Activated CD4-positive, alpha-beta T cell treated with anti-CD3 and anti-CD28 coated beads for 24 hours (primary cell): ENCODE data around the gene PHF8.

Source experiments
- DNase-seq, 2 donors: peaks; one replicate each; pipeline ENCODE4 v3.0.0-alpha.2; 2020; ENCODE audit warnings: low read depth in 2 of 2

Gene PHF8

GRCh38 chrX:54044126-54044876, at the start of gene PHF8:
Gene PHF8 (minus strand): TSS chrX:54044473. CDS start chrX:54042728, 1,745 bp downstream.
- peak; percentile 88 to 89 for DNase-seq

- no peak for DNase-seq
Measured at GRCh38 chrX:54093571-54093970, 49.3 kb upstream of the PHF8 start.

GRCh38 chrX:54093159-54093558, 48.9 kb upstream of the PHF8 start:
- no peak for DNase-seq

DNA sequence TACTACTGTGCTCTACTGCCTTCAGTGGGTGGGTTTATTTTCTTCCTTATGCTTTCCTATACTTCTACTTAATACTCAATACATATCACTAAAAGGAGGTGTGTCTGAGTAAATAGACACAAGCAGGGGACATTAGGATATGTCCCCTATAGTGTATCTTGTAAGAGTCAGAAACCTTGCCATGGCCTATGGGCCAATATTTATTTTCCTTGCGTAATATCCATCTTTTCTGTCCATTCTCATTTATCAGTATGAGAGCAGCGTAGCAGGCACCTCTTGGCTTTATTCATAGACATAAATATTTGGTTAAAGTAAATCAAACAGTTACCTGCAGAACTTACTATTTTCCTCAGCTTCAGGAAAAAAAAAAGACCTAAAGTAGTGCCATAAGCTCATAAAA, 46.6 kb upstream of the PHF8 start:
- no peak for DNase-seq

DNA sequence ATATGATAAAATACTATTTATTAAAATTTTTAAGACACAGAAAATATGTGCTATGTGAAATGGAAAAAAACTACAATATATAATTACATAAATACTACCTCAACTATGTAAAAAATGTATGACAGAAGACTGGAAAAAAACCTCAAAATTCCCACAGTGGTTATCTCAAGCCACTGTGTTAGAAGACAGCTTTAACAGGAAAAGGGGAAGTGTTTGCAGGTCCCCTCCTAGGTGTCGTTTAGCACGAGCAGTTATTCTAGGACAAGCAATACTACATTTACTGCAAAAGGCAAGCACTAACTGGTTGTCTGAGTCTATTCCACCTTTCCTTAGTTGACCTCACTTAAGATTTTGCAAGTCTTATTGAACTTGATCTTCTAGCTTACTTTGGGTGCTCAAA, 44.9 kb upstream of the PHF8 start:
- no peak for DNase-seq

GRCh38 chrX:54087661-54088060, 43.4 kb upstream of the PHF8 start:
- DNase-seq: no peak

- no peak for DNase-seq
Measured at GRCh38 chrX:54085666-54086065, 41.4 kb upstream of the PHF8 start.

- DNase-seq: no peak
Measured at GRCh38 chrX:54076903-54077302, 32.6 kb upstream of the PHF8 start.

GRCh38 chrX:54074826-54075225, 30.6 kb upstream of the PHF8 start:
- no peak for DNase-seq

GRCh38 chrX:54067766-54068165, 23.5 kb upstream of the PHF8 start:
- DNase-seq: no peak

DNA sequence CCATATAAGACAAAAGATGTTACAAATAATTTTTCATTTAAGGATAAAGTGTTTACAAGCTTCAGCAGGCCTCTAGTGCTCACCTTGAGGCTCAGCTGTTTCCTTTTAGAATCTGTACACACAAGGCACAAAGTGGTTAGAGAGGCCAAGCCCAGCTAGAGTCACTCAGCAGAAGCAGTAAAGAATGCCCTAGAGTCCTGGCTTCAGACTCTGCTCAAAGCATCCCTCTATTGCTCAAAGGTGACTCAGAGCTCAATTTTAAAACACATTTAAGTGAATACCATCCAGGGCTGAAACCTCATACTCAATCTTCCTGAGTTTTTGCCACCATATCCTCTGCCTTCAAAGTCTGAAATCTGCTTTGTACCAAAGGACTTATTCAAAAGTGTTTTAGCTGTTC, 22.6 kb upstream of the PHF8 start:
- DNase-seq: no peak

- DNase-seq: no peak
Measured at GRCh38 chrX:54064564-54064963, 20.3 kb upstream of the PHF8 start.

DNA sequence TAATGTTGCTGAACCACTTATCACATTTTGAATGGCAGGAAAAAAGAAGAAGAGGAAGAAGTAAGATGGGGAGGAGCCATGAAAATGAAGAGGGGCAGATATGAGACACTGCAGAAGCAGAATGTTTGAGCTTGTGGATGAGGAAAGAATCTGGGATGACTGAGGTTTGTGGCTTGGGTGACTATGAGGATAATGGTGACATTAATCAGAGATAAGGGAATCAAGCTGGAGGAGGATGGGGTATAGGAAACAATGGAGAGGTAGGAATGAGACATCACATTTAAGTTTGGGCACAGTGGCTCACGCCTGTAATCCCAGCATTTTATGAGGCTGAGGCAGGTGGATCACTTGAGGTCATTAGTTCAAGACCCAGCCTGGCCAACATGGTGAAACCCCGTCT, 19.1 kb upstream of the PHF8 start:
- DNase-seq: no peak

- DNase-seq: no peak
Measured at GRCh38 chrX:54049801-54050200, 5.5 kb upstream of the PHF8 start.

DNA sequence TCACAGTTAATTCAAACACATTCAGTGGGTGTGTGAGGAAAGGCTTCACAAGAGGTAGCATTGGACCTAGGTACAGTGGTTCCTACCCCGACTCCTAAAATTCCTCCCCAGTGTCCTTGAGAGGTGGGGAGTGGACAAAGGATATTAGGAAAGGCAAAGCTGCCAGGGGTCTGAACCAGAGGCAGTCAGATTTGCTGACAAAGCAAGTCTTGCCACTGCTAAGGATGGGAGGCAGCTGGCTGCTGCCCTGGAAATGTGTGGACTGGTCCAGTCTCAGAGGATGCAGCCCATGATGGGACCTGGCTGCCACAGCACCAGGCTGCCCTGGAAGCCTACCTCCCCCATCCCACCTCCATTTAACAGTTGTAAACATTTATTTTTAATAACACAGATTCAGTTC, 4.1 kb upstream of the PHF8 start:
- no peak for DNase-seq

DNA sequence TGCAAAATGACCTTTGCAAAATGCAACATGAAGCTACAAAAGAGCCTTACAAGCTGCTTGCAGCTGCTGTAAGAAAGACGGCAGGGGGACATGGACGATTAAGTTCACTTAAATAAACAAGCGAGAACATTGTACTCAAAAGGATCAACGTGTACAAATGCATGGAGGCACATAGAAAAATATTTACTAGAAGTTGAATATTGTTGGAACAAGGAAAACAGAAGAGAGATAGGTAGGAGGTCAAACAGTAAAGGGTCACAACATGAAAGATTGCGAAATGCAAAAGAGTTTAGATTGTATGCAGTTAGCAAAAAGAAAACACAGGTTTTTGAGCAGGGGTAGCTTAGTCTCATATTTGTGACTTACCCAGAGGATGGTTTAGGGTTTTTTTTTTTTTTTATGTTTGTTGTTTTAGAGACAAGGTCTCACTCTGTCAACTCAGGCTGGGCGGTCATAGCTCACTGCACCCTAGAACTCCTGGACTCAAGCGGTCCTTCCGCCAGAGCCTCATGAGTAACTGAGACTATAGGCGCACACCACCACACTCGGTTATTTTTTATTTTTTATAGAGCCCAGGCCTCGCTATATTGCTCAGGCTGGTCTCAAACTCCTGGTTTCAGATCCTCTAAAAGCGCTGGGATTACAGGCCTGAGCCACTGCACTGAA, 1.4 kb upstream of the PHF8 start:
- no peak for DNase-seq

DNA sequence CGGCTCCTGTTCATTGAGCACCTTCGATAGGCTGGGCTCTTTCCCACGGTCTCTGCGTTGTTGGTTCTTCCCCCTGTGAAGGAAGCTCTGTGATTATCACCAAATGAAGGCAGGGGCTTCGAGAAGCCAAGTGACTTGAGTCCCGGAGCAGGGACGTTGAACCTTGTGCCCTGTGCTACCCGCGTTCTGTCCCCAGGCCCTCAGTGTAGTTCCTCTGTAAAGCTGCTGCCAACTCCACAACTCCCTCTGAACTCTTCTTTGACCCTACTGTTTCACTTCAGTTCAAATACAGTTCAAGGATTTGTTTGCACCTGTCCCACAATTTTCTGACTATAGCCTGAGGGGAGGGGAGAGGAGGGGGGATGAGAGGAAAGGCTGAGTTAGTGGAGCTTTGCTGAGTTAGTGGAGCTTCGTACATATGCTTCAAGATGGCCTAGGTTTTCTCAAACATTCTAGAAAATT, 635 bp upstream of the PHF8 start:
- DNase-seq: no peak

- DNase-seq: peak in 1 of 2 donors; percentile 10
Measured at GRCh38 chrX:54043541-54044125, 640 bp downstream of the PHF8 start.

DNA sequence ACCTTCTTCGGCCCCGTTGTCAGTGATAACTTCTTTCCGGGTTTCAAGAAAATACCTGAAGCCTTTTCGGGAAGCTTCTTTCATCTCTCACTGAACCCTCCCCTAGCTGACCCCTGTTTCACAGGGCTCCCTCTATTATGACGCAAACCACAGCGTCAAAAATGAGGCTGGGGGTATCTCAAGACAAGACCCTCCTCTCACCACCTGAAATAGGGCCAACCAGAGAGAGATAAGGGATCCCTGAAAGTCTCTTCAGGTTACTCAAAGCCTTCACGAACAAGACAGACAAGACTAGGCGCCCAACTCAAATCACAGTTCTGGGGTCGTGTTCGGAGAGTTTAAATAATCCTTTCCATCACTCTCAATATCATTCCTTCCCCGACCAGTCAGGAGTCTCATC, 1.2 kb downstream of the PHF8 start:
- DNase-seq: no peak

GRCh38 chrX:54042609-54043021, 1.7 kb downstream of the PHF8 start:
- peak in 1 of 2 donors; percentile 10 for DNase-seq

DNA sequence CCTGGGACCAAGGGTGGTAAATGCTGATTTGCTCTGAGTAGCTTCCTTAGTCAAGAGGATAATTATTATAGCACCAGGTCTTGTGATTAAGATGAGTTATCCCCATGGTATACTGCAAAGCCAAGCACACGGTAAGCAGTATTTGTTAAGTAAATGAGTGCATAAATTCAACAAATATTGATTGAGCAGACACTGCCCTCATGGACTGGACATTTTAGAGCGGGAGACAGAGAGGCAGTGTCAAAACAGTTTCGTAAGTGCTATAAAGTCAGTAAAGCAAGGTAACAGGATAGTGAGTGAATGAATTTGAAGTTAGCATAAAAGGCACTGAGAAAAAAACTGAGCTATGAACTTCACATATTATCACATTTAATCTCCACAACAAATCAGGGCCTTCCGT, 13.9 kb downstream of the PHF8 start:
- DNase-seq: no peak

DNA sequence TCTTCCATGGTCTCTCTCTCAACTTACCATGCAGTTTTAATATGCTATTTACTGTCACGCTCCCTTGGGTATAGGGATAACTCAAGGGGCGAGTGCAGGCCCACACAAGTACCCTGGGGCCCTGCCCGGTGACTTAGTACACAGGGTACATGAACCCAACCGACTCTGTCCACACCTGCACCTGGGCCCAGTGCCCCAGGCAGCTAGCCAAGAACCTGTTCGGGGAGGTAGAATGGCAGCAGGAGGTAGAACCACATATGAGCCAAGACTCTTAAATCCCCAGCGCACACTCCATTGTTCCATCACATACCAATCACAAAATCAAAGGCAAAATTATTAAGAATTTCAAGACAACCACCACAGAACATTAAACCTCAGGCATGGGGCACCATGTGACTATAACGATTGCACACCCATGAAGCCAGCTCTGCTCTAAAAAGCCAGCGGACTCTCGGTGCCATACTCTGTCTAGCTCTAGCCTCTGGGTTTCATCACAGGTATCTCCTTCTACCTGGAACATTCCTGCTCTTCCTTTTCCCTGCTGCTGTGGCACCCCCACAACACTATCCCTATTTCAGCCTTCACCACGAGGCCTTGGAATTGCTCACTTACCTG, 14.6 kb downstream of the PHF8 start:
- DNase-seq: no peak

- no peak for DNase-seq
Measured at GRCh38 chrX:54024350-54024749, 19.9 kb downstream of the PHF8 start.
